Caco-2 (cell line): ENCODE data around the gene VPS13D. TPM values are rescaled to one million over a fixed set of nuclear protein-coding genes. Genes with fewer than 3 reads are reported as not detected.

Experiments
- BruUV-seq: library from RNA; stranded (reverse); fragments of 400-500 nt; replicated peaks from 2 replicates; lab custom pipeline; 2021; lab: Mats Ljungman, UMichigan
- CTCF ChIA-PET: fragments of 300-600 bp; sonication (Branson Sonifier 250); formaldehyde crosslinking; loops from one replicate; lab custom pipeline; 2022; ENCODE audit warnings: antibody characterized with exemption; lab: Charles Lee
- POLR2A ChIA-PET: fragments of 300-600 bp; sonication (Branson Sonifier 250); formaldehyde crosslinking; loops from one replicate; lab custom pipeline; 2022; ENCODE audit warnings: antibody characterized with exemption; lab: Charles Lee
- DNase-seq, 2 experiments: peaks; one replicate each; pipeline versions ENCODE4 v3.0.0 to v3.0.0-alpha.2; 2020 to 2022
- H3K27me3 ChIP-seq: replicated peaks from 2 replicates; pipeline ENCODE4 v1.6.0; 2011; ENCODE audit warnings: low read length; ENCODE audit not compliant: control insufficient read depth, insufficient read depth
- H3K36me3 ChIP-seq: 2 replicates; pipeline ENCODE4 v1.5.1; 2011; ENCODE audit warnings: low read length; ENCODE audit not compliant: control insufficient read depth, insufficient read depth
- H3K4me1 ChIP-seq: fragments of 250-450 bp; sonication (Bioruptor Pico); 2 replicates; pipeline ENCODE4 v1.5.1; 2020; ENCODE audit warnings: mild to moderate bottlenecking
- H3K4me3 ChIP-seq: 2 replicates; pipeline ENCODE4 v1.5.1; 2011; ENCODE audit warnings: low read depth, mild to moderate bottlenecking, control low read depth, low read length
- H3K9me3 ChIP-seq: fragments of 250-450 bp; sonication (Bioruptor Pico); 2 replicates; pipeline ENCODE4 v1.5.1; 2020; ENCODE audit warnings: mild to moderate bottlenecking, moderate library complexity
- H3K27ac Mint-ChIP-seq: one replicate; pipeline ENCODE4 v1.8.0; 2022; ENCODE audit warnings: mixed read lengths; ENCODE audit not compliant: unreplicated experiment
- H3K27me3 Mint-ChIP-seq: one replicate; pipeline ENCODE4 v1.8.0; 2022; ENCODE audit warnings: mixed read lengths; ENCODE audit not compliant: insufficient read depth, unreplicated experiment
- H3K36me3 Mint-ChIP-seq: one replicate; pipeline ENCODE4 v1.8.0; 2022; ENCODE audit warnings: mild to moderate bottlenecking, mixed read lengths; ENCODE audit not compliant: insufficient read depth, unreplicated experiment
- H3K4me1 Mint-ChIP-seq: one replicate; pipeline ENCODE4 v1.8.0; 2022; ENCODE audit warnings: low read depth, mixed read lengths; ENCODE audit not compliant: unreplicated experiment
- H3K4me3 Mint-ChIP-seq: one replicate; pipeline ENCODE4 v1.8.0; 2022; ENCODE audit warnings: mild to moderate bottlenecking, moderate library complexity, mixed read lengths; ENCODE audit not compliant: unreplicated experiment
- H3K9me3 Mint-ChIP-seq: one replicate; pipeline ENCODE4 v1.8.0; 2022; ENCODE audit warnings: mixed read lengths; ENCODE audit not compliant: unreplicated experiment
- CTCF ChIP-seq, 2 experiments: fragments of 200-600 bp in 1 of 2; IDR thresholded peaks; 1 replicate in 1 of 2; 2 replicates in 1 of 2; pipeline versions ENCODE4 v1.5.1 to v1.8.0; 2011 to 2022; ENCODE audit warnings: antibody characterized with exemption in 1 of 2, control low read depth in 1 of 2, inconsistent platforms in 1 of 2, low read depth in 1 of 2, low read length in 1 of 2, mild to moderate bottlenecking in 1 of 2, moderate library complexity in 1 of 2; ENCODE audit not compliant: insufficient read depth in 1 of 2, severe bottlenecking in 1 of 2, unreplicated experiment in 1 of 2
- intact Hi-C: fragments of 100-400 bp; cut with micrococcal nuclease; formaldehyde crosslinking; loops from one replicate; pipeline ENCODE4 v1.10.0; 2022; ENCODE audit not compliant: unreplicated experiment
- total RNA-seq: library from RNA; stranded (reverse); gene quantifications from 2 replicates; pipeline ENCODE4 v1.2.3, GENCODE V29; 2022

The VPS13D gene
- total RNA-seq, 1 experiment from 2014 or later = 25.6 TPM

- ChIA-PET CTCF (no interaction called here), POLR2A (no interaction called here)
- Histone ChIP-seq H3K36me3 (no peaks in the 10 kb centered on the region), H3K4me1 (no peaks in the 10 kb centered on the region), H3K9me3 (no peaks in the 10 kb centered on the region), H3K27me3 (no peaks in the 10 kb centered on the region), H3K4me3 (no peak overlapping the region)
- no peak for DNase-seq
- Mint-ChIP-seq H3K4me1 (no peaks in the 10 kb centered on the region), H3K27ac (no peak overlapping the region), H3K27me3 (no peaks in the 10 kb centered on the region), H3K9me3 (peaks cover 36% of the 10 kb centered on the region), H3K36me3 (peaks cover 28% of the 10 kb centered on the region), H3K4me3 (no peak overlapping the region)
- BruUV-seq = no TSS peak
- intact Hi-C loops = no loop called here
- TF ChIP-seq CTCF (IDR thresholded peaks at IDR 0.05; ENCODE audit: insufficient read depth in 1 of 2, low read depth in 1 of 2, low read length in 1 of 2, severe bottlenecking in 1 of 2, unreplicated experiment in 1 of 2) = no peak
These were observed 184.0 kb downstream of the VPS13D start for GRCh38 chr1:12413664-12414410.

- DNase-seq = no peak
- Mint-ChIP-seq H3K36me3 (peaks cover 27% of the 10 kb centered on the region), H3K4me1 (no peaks in the 10 kb centered on the region), H3K27me3 (no peaks in the 10 kb centered on the region), H3K4me3 (no peak overlapping the region), H3K9me3 (peaks cover 30% of the 10 kb centered on the region), H3K27ac (no peak overlapping the region)
- intact Hi-C loops = no loop called here
- POLR2A ChIA-PET = no interaction called here
- no peaks in the 10 kb centered on the region for H3K9me3 ChIP-seq
- TF ChIP-seq CTCF (IDR thresholded peaks at IDR 0.05; ENCODE audit: insufficient read depth in 1 of 2, low read depth in 1 of 2, low read length in 1 of 2, severe bottlenecking in 1 of 2, unreplicated experiment in 1 of 2) = no peak
- H3K4me3 ChIP-seq = no peak overlapping the region
- no TSS peak for BruUV-seq
- H3K27me3 ChIP-seq = no peaks in the 10 kb centered on the region
- H3K4me1 ChIP-seq = no peaks in the 10 kb centered on the region
- H3K36me3 ChIP-seq = no peaks in the 10 kb centered on the region; the same call in 1 of the 2 replicates
- CTCF ChIA-PET = no interaction called here
These were observed 184.7 kb downstream of the VPS13D start for GRCh38 chr1:12414444-12415018.

- H3K27me3 ChIP-seq = no peaks in the 10 kb centered on the region
- no peaks in the 10 kb centered on the region for H3K4me1 Mint-ChIP-seq
- CTCF ChIA-PET = no interaction called here
- no peaks in the 10 kb centered on the region for H3K9me3 ChIP-seq
- no peak for DNase-seq
- POLR2A ChIA-PET = no interaction called here
- H3K36me3 ChIP-seq = no peaks in the 10 kb centered on the region; the same call in 1 of the 2 replicates
- intact Hi-C loops = no loop called here
- no TSS peak for BruUV-seq
- no peak overlapping the region for H3K27ac Mint-ChIP-seq
- no peaks in the 10 kb centered on the region for H3K27me3 Mint-ChIP-seq
- peaks cover 25% of the 10 kb centered on the region for H3K9me3 Mint-ChIP-seq
- H3K4me3 ChIP-seq = no peak overlapping the region
- no peak overlapping the region for H3K4me3 Mint-ChIP-seq
- peaks cover 22% of the 10 kb centered on the region for H3K36me3 Mint-ChIP-seq
- TF ChIP-seq CTCF (IDR thresholded peaks at IDR 0.05; ENCODE audit: insufficient read depth in 1 of 2, low read depth in 1 of 2, low read length in 1 of 2, severe bottlenecking in 1 of 2, unreplicated experiment in 1 of 2) = no peak
- H3K4me1 ChIP-seq = no peaks in the 10 kb centered on the region
These were observed 185.2 kb downstream of the VPS13D start for GRCh38 chr1:12415038-12415466.
